D721Med (cell line): ENCODE measurements around the gene TOGARAM2.
"Not testable (repeated sequence)": the region's sequence is repeated elsewhere in the genome, so short reads cannot be mapped to it uniquely, and the experiment has no call there.

Source experiments
- DNase-seq: peaks from one replicate; pipeline ENCODE4 v3.0.0; 2011; ENCODE audit warnings: low spot score; ENCODE audit not compliant: insufficient read length
- FAIRE-seq: peaks from 2 replicates; lab custom pipeline; 2011; peaks lifted over from hg19 to GRCh38; lab: Jason Lieb, UNC
- CTCF ChIP-seq: IDR thresholded peaks from 2 replicates; pipeline ENCODE4 v1.5.1; 2012; ENCODE audit warnings: mild to moderate bottlenecking, control low read depth; ENCODE audit not compliant: insufficient read depth; ENCODE audit errors: missing control alignments

The TOGARAM2 gene

GRCh38 chr2:29080886-29081743 lies 100.0 kb downstream of the TOGARAM2 start:
- DNase-seq = no peak
- no peak for FAIRE-seq
- no peak for TF ChIP-seq CTCF

- FAIRE-seq = no peak
- no peak for DNase-seq
- no peak for TF ChIP-seq CTCF
Measured at GRCh38 chr2:29082804-29083495, 101.9 kb downstream of the TOGARAM2 start.

- FAIRE-seq (no peak), DNase-seq (no peak)
- no peak for TF ChIP-seq CTCF
Measured at GRCh38 chr2:29084554-29084953, 103.5 kb downstream of the TOGARAM2 start.

- not testable (repeated sequence) for DNase-seq, FAIRE-seq
Measured at GRCh38 chr2:29090311-29090710, 109.2 kb downstream of the TOGARAM2 start.

GRCh38 chr2:29096969-29097368 lies 115.9 kb downstream of the TOGARAM2 start:
- FAIRE-seq (no peak), DNase-seq (no peak)
- no peak for TF ChIP-seq CTCF

GRCh38 chr2:29097569-29097968 lies 116.5 kb downstream of the TOGARAM2 start:
- FAIRE-seq = no peak

GRCh38 chr2:29100564-29100963 lies 119.5 kb downstream of the TOGARAM2 start:
- FAIRE-seq = no peak
- no peak for DNase-seq
- no peak for TF ChIP-seq CTCF

More at GRCh38 chr2:29097569-29097968, 116.5 kb downstream of the TOGARAM2 start:
- no peak for TF ChIP-seq CTCF
- DNase-seq = no peak
